ENCODE measurements around the gene FOXD1.

The FOXD1 gene

DNA sequence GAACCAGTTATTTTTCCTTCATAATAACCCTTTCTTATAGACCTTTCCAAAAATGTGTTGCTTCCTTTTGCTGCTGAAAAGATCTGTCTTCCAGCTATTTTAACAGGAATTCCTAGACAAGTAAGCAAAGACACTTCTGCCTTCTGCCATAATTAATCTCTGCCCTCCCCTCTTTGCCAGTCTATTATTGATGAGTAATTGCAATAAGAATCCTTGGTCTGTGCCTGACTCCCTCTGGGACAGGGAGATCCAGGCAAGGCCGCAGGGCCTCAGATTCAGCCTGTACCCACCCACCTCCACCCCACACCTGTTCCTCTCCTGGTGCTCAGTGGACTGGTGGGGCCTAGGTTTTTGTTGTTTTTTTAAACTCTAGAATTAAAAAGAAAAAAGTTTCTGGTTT, 8.3 kb downstream of the FOXD1 start:
- DNase-seq (ENCODE audit: low spot score) = no peak

- DNase-seq (ENCODE audit: low spot score) = no peak
These were observed 9.7 kb downstream of the FOXD1 start for GRCh38 chr5:73438645-73439470.

DNA sequence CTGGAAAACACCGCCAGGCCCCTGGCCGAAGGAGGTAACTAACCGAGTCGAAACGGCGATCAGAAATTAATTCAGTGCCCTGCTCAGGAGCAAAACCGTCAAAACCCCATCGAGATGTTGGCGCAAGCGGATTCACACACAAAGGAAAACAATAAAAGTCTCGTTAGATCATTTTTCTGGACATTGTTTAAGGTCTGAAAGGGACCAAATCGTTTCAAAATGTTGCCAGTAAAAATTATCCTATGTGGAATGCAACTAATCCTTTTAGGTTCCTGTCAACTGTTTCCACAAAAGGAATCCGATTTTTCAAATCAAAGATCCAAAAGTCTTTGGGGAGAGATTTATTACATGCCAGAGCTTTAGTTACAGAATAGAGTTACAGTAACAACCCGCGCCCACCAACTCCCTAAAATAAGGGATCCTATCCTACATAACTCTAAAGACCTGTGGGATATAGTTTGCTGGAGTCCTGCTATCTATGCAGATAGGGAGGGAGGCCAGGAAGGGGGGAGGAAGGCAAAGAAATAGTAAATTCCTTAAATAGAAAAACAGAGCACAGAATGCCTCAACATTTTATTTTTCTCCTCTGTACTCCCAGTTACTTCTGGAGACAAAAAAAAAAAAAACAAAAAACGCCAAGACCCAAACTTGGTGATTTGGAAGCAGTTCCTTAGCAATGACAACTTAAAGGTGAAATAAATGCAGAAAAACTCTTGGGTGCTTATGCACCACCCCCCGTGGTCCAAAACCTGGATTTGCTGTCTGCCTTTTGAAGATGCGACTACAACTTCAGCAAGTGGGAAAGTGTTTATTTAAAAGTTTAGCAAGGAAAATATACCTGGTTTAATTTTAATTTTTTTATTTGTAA, 10.6 kb downstream of the FOXD1 start:
- DNase-seq (ENCODE audit: low spot score) = no peak

DNA sequence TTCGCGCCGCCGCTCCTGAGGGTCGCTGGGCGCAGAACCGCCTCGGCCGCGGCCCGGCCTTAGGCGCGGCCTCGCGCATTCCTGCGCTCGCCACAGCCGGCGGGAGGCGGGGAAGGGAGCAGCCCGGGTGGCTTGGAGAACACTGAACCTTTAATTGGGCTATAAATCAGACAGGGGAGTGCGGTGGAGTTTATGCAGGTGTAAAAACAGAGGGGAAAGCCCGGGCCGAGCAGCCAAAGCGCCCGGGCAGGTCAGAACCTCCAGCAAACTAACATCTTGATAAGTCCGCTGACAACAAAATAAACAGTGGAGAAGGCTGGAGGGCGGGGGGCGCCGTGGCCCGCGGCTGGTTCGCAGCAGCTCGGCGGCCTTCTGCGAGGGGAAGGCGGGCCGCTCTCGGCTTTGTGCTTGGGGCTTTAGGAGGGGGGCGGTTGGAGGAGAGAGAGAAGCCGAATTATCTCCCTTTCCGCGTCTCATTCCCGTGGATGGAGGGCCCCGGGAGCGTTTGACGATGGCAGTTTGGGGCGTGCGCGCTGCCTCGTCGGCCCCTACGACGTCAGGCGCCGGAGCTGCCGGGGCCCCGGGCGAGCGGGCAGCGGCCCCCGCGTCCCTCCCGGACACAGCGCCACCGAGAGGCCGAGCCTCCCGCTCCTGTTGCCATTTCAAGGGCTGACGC, 11.3 kb downstream of the FOXD1 start:
- DNase-seq (ENCODE audit: low spot score) = no peak

DNA sequence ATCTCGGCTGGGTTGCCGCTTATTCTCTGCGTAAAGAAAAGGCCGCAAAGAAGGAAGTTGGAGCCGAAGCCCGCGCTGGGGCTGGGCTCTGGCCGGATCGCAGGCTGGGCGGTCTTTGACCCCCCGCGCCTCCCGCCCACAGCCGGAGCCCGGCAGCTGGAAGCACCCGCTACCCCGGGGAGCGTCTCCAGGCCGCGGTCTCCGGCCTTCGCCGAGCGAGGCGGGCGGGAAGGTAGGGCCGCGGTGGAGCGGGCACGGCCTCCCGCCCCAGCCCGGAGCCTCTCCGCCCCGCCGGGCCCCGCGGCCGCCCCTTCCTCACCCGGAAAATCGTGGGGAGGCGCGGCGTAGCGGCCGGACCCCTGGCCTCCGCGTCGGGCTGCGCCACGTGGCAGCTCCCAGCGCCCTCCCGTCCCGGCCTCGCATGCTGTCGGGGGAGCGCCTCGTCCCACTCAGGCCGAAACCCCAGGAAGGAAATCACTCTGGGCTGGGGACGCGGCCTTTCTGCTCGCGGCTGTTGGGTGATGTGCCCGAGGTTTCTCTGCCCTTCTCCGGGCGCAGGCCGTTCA, 12.0 kb downstream of the FOXD1 start:
- no peak for DNase-seq (ENCODE audit: low spot score)

- DNase-seq (ENCODE audit: low spot score) = no peak
These were observed 12.6 kb downstream of the FOXD1 start for GRCh38 chr5:73435759-73436534.

DNA sequence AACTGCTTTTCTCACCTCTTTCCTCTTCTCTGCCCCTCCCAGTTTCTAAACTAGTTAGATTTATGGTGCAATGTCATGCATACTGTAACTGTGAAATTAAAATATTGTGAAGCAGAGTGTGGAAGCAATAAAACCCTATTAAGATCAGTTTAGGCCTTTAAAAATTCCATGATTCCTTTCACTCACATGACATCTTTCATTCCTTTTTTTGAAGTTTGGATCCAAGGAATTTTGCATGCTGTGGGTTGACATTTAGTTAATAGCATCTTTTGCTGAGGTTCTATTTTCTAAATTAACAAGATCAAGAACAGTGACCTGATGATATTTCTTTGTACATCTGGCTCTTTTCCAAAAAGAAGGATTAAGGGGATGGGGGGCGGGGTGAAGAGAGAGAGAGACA, 13.7 kb downstream of the FOXD1 start:
- no peak for DNase-seq (ENCODE audit: low spot score)

DNA sequence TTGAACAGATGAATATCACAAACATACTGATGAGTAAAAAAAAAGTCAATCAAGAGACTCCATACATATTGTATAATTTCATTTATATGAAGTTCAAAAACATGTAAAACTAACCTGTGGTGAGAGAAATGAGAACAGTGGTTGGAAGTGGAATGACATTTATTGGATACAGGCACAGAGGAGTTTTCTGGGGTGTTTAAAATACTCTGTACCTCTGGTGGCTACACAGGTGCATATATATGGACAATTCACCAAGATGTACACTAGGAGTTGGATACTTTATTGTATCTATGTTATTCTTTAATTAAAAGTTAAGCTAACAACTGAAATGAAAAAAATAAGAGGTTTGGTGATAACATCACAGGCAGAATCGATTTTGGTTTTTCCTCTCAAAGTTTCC, 14.1 kb downstream of the FOXD1 start:
- DNase-seq (ENCODE audit: low spot score) = no peak

GRCh38 chr5:73433982-73434342, 14.6 kb downstream of the FOXD1 start:
- DNase-seq (ENCODE audit: low spot score) = no peak

DNA sequence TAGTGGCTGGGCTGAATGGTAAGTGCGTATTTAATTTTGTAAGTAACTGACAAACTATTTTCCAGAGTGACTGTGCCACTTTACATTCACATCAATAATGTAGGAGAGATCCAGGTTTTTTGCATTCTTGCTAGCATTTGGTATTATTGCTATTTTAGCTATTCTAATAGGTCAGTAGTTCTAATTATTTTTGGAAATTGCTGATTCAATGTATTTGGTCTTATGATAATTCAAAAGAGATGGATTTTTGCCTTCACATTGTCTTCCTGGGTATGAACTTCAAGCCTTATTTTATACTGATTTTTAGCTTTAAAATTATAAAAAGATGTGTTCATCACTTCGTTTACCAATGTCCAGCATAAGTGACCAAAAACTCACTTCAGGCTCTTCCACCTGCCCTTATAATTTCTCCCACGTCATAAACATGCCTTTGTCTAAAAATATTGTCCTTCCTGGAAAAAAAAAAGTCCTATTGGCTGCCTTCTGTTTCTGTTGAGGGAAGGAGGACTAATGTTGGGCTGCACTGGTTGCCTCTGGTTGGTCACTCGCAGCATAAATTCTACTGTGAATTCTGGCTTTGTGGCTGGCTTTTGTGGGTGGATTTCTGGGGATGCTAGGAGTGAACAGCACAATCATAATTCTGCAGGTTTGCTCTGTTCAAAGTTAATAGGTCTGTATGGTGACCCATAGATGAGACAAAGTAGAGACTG, 15.2 kb downstream of the FOXD1 start:
- no peak for DNase-seq (ENCODE audit: low spot score)

DNA sequence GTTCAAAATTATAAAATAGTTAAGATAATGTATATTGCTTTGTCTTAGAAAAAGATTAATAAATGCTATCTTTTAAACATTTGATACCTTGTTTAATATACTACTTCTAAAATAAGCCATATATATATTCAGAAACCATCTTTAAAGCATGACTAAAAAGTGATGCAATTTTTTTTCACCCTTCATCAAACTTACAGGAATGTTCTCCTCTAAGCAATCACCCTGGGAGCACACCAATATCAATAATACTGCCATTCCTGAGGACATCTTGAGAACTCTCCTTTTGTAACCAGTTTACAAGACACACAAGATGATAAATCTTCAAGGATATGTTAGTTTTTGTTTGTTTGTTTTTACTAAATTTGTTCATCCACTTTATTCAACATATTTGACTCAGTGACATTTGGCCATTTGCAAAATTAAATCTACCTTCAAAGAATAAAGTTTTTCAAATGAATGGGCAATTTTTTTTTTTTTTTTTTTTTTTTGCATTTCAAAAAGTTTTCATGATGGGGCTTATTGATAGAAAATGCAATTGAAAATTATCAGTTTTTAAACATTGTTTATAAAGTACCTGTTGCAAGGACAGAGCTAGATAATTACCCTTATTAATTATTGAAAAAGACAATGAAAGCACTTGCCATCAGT, 17.2 kb downstream of the FOXD1 start:
- no peak for DNase-seq (ENCODE audit: low spot score)

GRCh38 chr5:73426034-73426433, 22.5 kb downstream of the FOXD1 start:
- no peak for DNase-seq (ENCODE audit: low spot score)

- DNase-seq (ENCODE audit: low spot score) = no peak
These were observed 24.0 kb downstream of the FOXD1 start for GRCh38 chr5:73424556-73424977.

DNA sequence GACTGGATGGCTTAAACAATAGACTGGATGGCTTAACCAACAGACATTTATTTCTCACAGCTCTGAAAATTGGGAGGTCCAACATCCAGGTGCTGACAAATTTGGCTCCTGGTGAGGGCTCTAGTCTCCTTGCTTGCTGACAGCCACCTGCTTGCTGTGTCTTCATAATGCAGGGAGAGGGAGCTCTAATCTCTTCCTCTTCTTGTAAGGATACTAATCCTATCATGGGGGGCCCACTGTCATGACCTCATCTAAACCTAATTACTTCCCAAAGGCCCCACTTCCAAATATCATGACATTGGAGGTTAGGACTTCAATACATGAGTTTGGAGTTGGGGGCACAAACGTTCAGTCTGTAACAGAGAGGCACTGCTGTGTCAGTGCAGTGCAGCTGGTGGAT, 26.4 kb downstream of the FOXD1 start:
- no peak for DNase-seq (ENCODE audit: low spot score)

DNA sequence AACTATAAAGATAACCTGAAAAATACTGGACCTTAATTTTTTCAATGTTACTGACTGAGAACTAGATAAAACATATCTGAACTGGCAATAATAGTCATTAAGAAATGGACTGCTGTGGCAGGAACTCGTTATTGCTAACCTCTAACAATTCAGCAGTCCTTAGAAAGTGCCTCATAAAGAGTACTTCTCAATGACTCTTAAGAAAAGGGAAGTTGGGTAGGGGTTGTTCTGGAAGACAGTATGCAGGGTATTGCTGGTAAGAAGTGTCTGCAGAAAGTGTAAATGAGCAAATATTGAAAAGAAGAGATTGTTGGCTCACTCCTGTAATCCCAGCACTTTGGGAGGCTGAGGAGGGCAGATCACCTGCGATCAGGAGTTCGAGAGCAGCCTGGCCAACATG, 27.9 kb downstream of the FOXD1 start:
- DNase-seq (ENCODE audit: low spot score) = no peak

DNA sequence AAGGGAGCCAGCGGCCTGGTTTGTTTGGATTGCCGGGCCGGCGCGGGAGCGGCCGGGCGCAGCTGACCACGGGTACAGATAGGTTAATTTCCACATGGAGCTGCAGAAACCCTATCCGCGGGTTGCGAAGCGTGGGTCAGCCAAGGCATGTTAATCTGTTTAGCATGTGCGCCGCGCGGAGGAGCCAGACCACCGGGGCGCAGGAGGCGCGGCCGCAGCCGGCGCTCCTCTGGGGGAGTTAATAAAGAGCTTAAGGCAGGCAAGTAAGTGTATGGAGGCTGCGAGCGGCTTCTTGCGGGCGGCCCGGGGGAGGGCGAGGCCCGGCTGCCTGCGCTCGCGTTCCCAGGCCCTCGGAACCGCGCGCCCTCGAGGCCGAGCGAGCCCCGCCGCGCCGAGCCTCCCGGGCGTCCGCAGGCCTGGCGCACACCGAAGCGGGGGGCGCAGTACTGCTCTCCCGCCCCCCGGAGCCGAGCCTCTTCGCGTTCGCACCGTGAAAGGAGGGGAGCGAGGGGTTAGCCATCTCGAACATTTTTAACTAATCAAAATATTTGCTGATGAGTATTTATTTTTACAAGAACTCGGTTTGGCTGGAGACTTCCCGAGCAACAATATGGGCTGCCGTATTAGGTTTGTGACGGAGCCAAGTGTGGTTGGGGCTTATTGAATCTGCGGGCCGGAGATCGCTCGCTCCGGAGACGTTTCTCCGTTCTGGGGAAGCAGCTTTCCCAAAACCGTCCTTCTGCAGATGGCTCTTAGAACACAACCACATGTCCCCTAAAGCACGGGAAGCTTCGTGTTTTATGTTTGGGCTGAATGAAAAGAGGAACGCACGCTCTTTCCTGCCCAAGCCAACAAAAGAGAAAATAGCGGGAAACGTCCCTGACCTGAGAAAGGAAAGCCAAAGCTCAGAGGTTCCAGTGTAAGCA, 28.8 kb downstream of the FOXD1 start:
- DNase-seq (ENCODE audit: low spot score) = no peak

GRCh38 chr5:73419117-73419464, 29.5 kb downstream of the FOXD1 start:
- no peak for DNase-seq (ENCODE audit: low spot score)

DNA sequence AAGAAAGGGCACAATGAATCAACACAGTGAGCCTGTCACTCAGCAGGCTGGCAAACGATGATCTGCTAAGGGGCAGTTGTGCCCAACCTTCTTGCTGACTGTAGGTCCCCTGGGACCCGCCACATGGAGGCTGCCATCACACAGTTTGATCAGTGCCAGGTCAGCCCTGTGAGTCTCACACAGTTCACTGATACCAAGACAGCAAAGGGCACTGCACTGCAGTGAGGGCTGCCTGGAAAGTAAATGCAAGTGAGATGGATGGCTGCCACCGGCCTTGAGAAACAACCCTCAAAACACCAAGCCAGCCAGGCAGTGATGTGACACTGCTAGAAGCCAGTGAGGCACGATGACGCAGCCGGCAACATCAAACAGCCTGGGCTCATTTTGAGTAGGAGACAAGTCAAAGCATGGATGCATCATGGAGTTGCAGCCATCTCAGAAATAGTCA, 30.3 kb downstream of the FOXD1 start:
- no peak for DNase-seq (ENCODE audit: low spot score)

DNA sequence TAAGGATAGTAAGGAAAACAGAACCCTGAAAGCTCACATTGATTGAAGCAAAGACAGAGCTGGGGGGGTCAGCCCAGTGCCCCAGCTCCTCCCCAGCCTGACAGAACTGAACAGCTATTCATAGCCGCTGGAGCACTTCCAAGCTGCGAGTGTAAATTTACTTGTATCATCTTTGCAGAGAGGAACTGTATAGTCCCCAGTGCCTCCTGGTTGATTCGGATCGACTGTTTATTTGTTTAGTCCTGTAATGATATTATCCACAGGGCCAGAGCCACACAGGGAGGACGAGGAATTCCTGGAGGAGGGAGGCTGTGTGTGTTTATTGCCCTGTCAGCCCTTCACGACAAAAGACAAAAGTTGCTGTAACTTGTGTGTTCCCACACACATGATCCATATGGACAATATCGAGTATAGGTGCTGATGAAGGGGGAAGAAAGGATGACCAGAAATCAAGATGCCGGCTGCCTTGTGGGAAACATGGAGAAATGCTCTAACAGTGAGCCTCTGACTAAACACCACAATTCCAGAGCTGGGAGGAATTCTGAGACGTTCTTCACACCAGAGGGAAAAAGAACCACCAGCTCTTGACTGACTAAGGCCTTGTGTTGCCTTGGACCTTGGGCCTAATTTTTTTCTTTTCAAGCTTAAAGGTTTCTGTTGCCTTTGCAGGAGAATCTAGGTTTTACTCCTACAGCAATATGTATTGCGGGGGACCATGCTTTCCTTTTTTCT, 31.1 kb downstream of the FOXD1 start:
- no peak for DNase-seq (ENCODE audit: low spot score)
